Ishikawa (cell line): ENCODE data around the gene TBC1D22A.

Experiments
- CEBPB ChIP-seq: IDR thresholded peaks from 2 replicates; pipeline ENCODE4 v1.6.1; 2012
- CREB1 ChIP-seq: IDR thresholded peaks from 2 replicates; pipeline ENCODE4 v1.6.1; 2012; ENCODE audit warnings: low read depth
- EP300 ChIP-seq: IDR thresholded peaks from 2 replicates; pipeline ENCODE4 v1.6.1; 2012; ENCODE audit warnings: borderline replicate concordance
- NFIC ChIP-seq: IDR thresholded peaks from 2 replicates; pipeline ENCODE4 v1.6.1; 2012
- RAD21 ChIP-seq: IDR thresholded peaks from 2 replicates; pipeline ENCODE4 v1.6.1; 2012; ENCODE audit warnings: low read depth
- TAF1 ChIP-seq: IDR thresholded peaks from 2 replicates; pipeline ENCODE4 v1.6.1; 2012; ENCODE audit warnings: low read depth, mild to moderate bottlenecking
- TCF12 ChIP-seq: IDR thresholded peaks from 2 replicates; pipeline ENCODE4 v1.6.1; 2012; ENCODE audit warnings: low read depth
- YY1 ChIP-seq: IDR thresholded peaks from 2 replicates; pipeline ENCODE4 v1.6.1; 2012; ENCODE audit warnings: low read depth
- TF ChIP-seq, protein P1 (sequence below): IDR thresholded peaks from 2 replicates; pipeline ENCODE4 v1.6.1; 2012
- TF ChIP-seq, protein P2 (sequence below): IDR thresholded peaks from 2 replicates; pipeline ENCODE4 v1.6.1; 2012; ENCODE audit warnings: low read depth, mild to moderate bottlenecking
- TF ChIP-seq, protein P3 (sequence below): IDR thresholded peaks from 2 replicates; pipeline ENCODE4 v1.6.1; 2012

DNA sequence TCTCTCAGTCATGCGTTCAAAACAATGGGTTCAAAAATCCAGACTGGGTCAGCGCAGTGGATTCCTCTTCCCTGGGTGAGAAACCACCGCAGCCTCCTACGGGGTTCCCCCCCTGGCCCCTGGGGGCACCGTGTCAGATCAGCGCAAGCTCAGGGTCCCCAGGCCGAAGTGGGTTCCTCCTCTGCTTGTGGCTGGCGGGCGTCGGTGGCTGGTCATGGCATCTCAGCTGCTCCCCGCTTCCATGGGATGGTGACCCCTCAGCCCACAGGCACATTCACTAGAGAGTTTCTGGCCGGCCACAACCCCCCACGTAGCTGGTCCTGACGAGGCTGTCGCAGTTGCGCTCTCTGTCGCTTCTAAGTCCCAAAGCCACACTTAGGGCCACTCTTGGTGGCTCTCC lies 389.8 kb downstream of the TBC1D22A start:
- TF ChIP-seq TAF1 = no peak
- no peak for TF ChIP-seq EP300
- TF ChIP-seq, protein P1, sequence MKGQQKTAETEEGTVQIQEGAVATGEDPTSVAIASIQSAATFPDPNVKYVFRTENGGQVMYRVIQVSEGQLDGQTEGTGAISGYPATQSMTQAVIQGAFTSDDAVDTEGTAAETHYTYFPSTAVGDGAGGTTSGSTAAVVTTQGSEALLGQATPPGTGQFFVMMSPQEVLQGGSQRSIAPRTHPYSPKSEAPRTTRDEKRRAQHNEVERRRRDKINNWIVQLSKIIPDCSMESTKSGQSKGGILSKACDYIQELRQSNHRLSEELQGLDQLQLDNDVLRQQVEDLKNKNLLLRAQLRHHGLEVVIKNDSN = no peak
- no peak for TF ChIP-seq NFIC
- no peak for TF ChIP-seq YY1
- no peak for TF ChIP-seq TCF12
- no peak for TF ChIP-seq CREB1
- no peak for TF ChIP-seq CEBPB
- TF ChIP-seq, protein P2, sequence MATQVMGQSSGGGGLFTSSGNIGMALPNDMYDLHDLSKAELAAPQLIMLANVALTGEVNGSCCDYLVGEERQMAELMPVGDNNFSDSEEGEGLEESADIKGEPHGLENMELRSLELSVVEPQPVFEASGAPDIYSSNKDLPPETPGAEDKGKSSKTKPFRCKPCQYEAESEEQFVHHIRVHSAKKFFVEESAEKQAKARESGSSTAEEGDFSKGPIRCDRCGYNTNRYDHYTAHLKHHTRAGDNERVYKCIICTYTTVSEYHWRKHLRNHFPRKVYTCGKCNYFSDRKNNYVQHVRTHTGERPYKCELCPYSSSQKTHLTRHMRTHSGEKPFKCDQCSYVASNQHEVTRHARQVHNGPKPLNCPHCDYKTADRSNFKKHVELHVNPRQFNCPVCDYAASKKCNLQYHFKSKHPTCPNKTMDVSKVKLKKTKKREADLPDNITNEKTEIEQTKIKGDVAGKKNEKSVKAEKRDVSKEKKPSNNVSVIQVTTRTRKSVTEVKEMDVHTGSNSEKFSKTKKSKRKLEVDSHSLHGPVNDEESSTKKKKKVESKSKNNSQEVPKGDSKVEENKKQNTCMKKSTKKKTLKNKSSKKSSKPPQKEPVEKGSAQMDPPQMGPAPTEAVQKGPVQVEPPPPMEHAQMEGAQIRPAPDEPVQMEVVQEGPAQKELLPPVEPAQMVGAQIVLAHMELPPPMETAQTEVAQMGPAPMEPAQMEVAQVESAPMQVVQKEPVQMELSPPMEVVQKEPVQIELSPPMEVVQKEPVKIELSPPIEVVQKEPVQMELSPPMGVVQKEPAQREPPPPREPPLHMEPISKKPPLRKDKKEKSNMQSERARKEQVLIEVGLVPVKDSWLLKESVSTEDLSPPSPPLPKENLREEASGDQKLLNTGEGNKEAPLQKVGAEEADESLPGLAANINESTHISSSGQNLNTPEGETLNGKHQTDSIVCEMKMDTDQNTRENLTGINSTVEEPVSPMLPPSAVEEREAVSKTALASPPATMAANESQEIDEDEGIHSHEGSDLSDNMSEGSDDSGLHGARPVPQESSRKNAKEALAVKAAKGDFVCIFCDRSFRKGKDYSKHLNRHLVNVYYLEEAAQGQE = no peak
- no peak for TF ChIP-seq RAD21
- TF ChIP-seq, protein P3, sequence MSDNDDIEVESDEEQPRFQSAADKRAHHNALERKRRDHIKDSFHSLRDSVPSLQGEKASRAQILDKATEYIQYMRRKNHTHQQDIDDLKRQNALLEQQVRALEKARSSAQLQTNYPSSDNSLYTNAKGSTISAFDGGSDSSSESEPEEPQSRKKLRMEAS = no peak
